SU-DHL-6 (cell line): ENCODE results near the gene GJC2.

ENCODE experiments used
- H2AFZ ChIP-seq: fragments of 200-600 bp; sonication (generic); 2 replicates; pipeline ENCODE4 v1.6.1; 2014; ENCODE audit warnings: low read depth, mild to moderate bottlenecking, moderate library complexity, mixed read lengths, antibody characterized with exemption, low read length; ENCODE audit not compliant: severe bottlenecking
- H3F3A ChIP-seq: fragments of 200-600 bp; shearing (Covaris generic); 2 replicates; pipeline ENCODE4 v1.6.0; 2016; ENCODE audit warnings: antibody characterized with exemption, mild to moderate bottlenecking; ENCODE audit not compliant: insufficient read depth
- H3K27ac ChIP-seq: fragments of 200-600 bp; sonication (generic); 2 replicates; pipeline ENCODE4 v1.5.1; 2016; ENCODE audit warnings: low read depth, mild to moderate bottlenecking, low read length, moderate library complexity, mixed read lengths
- H3K27me3 ChIP-seq: fragments of 200-600 bp; sonication (generic), shearing (Covaris generic); 2 replicates; pipeline ENCODE4 v1.6.0; 2014; ENCODE audit warnings: mild to moderate bottlenecking, low read length
- H3K36me3 ChIP-seq: fragments of 200-600 bp; sonication (generic); 2 replicates; pipeline ENCODE4 v1.6.1; 2014; ENCODE audit warnings: mild to moderate bottlenecking, low read length, mixed read lengths
- H3K4me2 ChIP-seq: fragments of 300-600, 200-600 bp; shearing (Covaris generic), sonication (generic); 2 replicates; pipeline ENCODE4 v1.6.0; 2014; ENCODE audit warnings: low read length, low read depth, mild to moderate bottlenecking; ENCODE audit not compliant: poor library complexity, severe bottlenecking
- H3K4me3 ChIP-seq: fragments of 200-600 bp; sonication (generic); 2 replicates; pipeline ENCODE4 v1.5.1; 2014; ENCODE audit warnings: antibody characterized with exemption, low read length, mild to moderate bottlenecking, mixed read lengths; ENCODE audit not compliant: insufficient read depth, poor library complexity, severe bottlenecking
- H3K79me2 ChIP-seq: fragments of 200-600 bp; sonication (generic); 2 replicates; pipeline ENCODE4 v1.6.1; 2014; ENCODE audit warnings: mild to moderate bottlenecking, low read length, moderate library complexity; ENCODE audit not compliant: insufficient read depth
- H3K9ac ChIP-seq: fragments of 200-600 bp; sonication (generic); 2 replicates; pipeline ENCODE4 v1.7.0; 2014; ENCODE audit warnings: mild to moderate bottlenecking, low read length
- H3K9me2 ChIP-seq: fragments of 200-600 bp; sonication (generic); replicated peaks from 2 replicates; pipeline ENCODE4 v1.6.1; 2014; ENCODE audit warnings: low read length; ENCODE audit not compliant: insufficient read depth
- H3K9me3 ChIP-seq: fragments of 200-600 bp; sonication (generic); 2 replicates; pipeline ENCODE4 v1.6.1; 2014; ENCODE audit warnings: low read length, mixed read lengths; ENCODE audit not compliant: insufficient read depth
- H4K20me1 ChIP-seq: fragments of 200-600 bp; sonication (generic); 2 replicates; pipeline ENCODE4 v1.6.1; 2014; ENCODE audit warnings: low read depth, mild to moderate bottlenecking, antibody characterized with exemption, low read length, moderate library complexity, mixed read lengths
- CTCF ChIP-seq: fragments of 200-600 bp; sonication (generic); IDR thresholded peaks from one replicate; pipeline ENCODE4 v1.5.1; 2017; ENCODE audit warnings: antibody characterized with exemption, mild to moderate bottlenecking, low read length, moderate library complexity; ENCODE audit not compliant: insufficient read depth, poor library complexity, severe bottlenecking
- EZH2phosphoT487 ChIP-seq: fragments of 200-600 bp; sonication (generic), shearing (Covaris generic); conservative IDR thresholded peaks from 2 replicates; pipeline ENCODE4 v1.6.1; 2018; ENCODE audit warnings: mild to moderate bottlenecking, antibody characterized with exemption, low read length, moderate library complexity, mixed read lengths

Gene GJC2

GRCh38 chr1:228154670-228155571 is 5.2 kb downstream of the GJC2 start:
- no peak overlapping the region for H3K4me3 ChIP-seq
- H3K9me2 ChIP-seq = no peaks in the 10 kb centered on the region
- no peak overlapping the region for H3K27ac ChIP-seq
- no peaks in the 10 kb centered on the region for H3F3A ChIP-seq
- no peaks in the 10 kb centered on the region for H3K79me2 ChIP-seq
- no peak overlapping the region for H2AFZ ChIP-seq
- no peak overlapping the region for H3K9ac ChIP-seq
- no peak overlapping the region for H3K4me2 ChIP-seq
- TF ChIP-seq CTCF (no peak), EZH2phosphoT487 (no peak)
- H3K36me3 ChIP-seq = no peaks in the 10 kb centered on the region
- no peaks in the 10 kb centered on the region; the same call in 1 of the 2 replicates for H4K20me1 ChIP-seq
- H3K9me3 ChIP-seq = no peaks in the 10 kb centered on the region
- no peaks in the 10 kb centered on the region for H3K27me3 ChIP-seq

GRCh38 chr1:228155596-228156514 is 6.1 kb downstream of the GJC2 start:
- Histone ChIP-seq H4K20me1 (no peaks in the 10 kb centered on the region; the same call in 1 of the 2 replicates), H3K9me2 (no peaks in the 10 kb centered on the region), H3K27me3 (no peaks in the 10 kb centered on the region), H3K79me2 (no peaks in the 10 kb centered on the region), H3K4me3 (no peak overlapping the region), H3K9me3 (no peaks in the 10 kb centered on the region), H3F3A (no peaks in the 10 kb centered on the region), H3K27ac (no peak overlapping the region), H2AFZ (no peak overlapping the region), H3K36me3 (no peaks in the 10 kb centered on the region), H3K4me2 (no peak overlapping the region), H3K9ac (no peak overlapping the region)
- TF ChIP-seq EZH2phosphoT487 (no peak), CTCF (no peak)

GRCh38 chr1:228156515-228156881 is 6.8 kb downstream of the GJC2 start:
- no peak overlapping the region for H3K4me2 ChIP-seq
- H3K9ac ChIP-seq = no peak overlapping the region
- H3F3A ChIP-seq = no peaks in the 10 kb centered on the region
- no peaks in the 10 kb centered on the region for H3K9me2 ChIP-seq
- TF ChIP-seq CTCF (no peak), EZH2phosphoT487 (no peak)
- H3K79me2 ChIP-seq = no peaks in the 10 kb centered on the region
- no peak overlapping the region for H3K27ac ChIP-seq
- no peaks in the 10 kb centered on the region for H3K9me3 ChIP-seq
- H2AFZ ChIP-seq = no peak overlapping the region
- no peaks in the 10 kb centered on the region for H3K27me3 ChIP-seq
- no peaks in the 10 kb centered on the region; the same call in 1 of the 2 replicates for H4K20me1 ChIP-seq
- no peaks in the 10 kb centered on the region for H3K36me3 ChIP-seq
- no peak overlapping the region for H3K4me3 ChIP-seq
